Measurements from ENCODE around the gene COLQ. TPM values are rescaled to one million over a fixed set of nuclear protein-coding genes. Genes with fewer than 3 reads are reported as not detected.
"Not testable (repeated sequence)": the region's sequence is repeated elsewhere in the genome, so short reads cannot be mapped to it uniquely, and the experiment has no call there.

The COLQ gene
- total RNA-seq, 1 donor from 2014 or later, result 10.0 TPM

- Mint-ChIP-seq H3K4me3 (no peak overlapping the region), H3K27me3 (ENCODE audit: low read depth) (no peaks in the 10 kb centered on the region), H3K36me3 (peaks cover 26% of the 10 kb centered on the region), H3K4me1 (peaks cover 8% of the 10 kb centered on the region), H3K27ac (no peak overlapping the region), H3K9me3 (no peaks in the 10 kb centered on the region)
- no peak for TF ChIP-seq CTCF (IDR thresholded peaks at IDR 0.05; ENCODE audit: unreplicated experiment)
- DNase-seq (ENCODE audit: low spot score in 2 of 2, unreplicated experiment in 2 of 2), result no peak
These were observed 100.6 kb downstream of the COLQ start for GRCh38 chr3:15420871-15421270.

GRCh38 chr3:15410966-15411365 lies 110.5 kb downstream of the COLQ start:
- H3K4me3 Mint-ChIP-seq; DNase-seq (ENCODE audit: low spot score in 2 of 2, unreplicated experiment in 2 of 2); H3K4me1 Mint-ChIP-seq; H3K27ac Mint-ChIP-seq; H3K27me3 Mint-ChIP-seq (ENCODE audit: low read depth); H3K9me3 Mint-ChIP-seq: not testable (repeated sequence)
- H3K36me3 Mint-ChIP-seq, result peaks cover 40% of the 10 kb centered on the region

- DNase-seq (ENCODE audit: low spot score in 2 of 2, unreplicated experiment in 2 of 2), result no peak
- peaks cover 5% of the 10 kb centered on the region for H3K4me1 Mint-ChIP-seq
- peak overlapping the region; percentile 58 for H3K27ac Mint-ChIP-seq
- H3K4me3 Mint-ChIP-seq, result no peak overlapping the region
- H3K36me3 Mint-ChIP-seq, result peaks cover 29% of the 10 kb centered on the region
- H3K9me3 Mint-ChIP-seq, result no peaks in the 10 kb centered on the region
- H3K27me3 Mint-ChIP-seq (ENCODE audit: low read depth), result no peaks in the 10 kb centered on the region
- TF ChIP-seq CTCF (IDR thresholded peaks at IDR 0.05; ENCODE audit: unreplicated experiment), result no peak
These were observed 111.7 kb downstream of the COLQ start for GRCh38 chr3:15409774-15410173.

GRCh38 chr3:15409239-15409638 lies 112.3 kb downstream of the COLQ start:
- peak overlapping the region; percentile 58 for H3K27ac Mint-ChIP-seq
- DNase-seq (ENCODE audit: low spot score in 2 of 2, unreplicated experiment in 2 of 2), result no peak

GRCh38 chr3:15405448-15406050 lies 116.0 kb downstream of the COLQ start:
- no peaks in the 10 kb centered on the region for H3K9me3 Mint-ChIP-seq
- DNase-seq (ENCODE audit: low spot score in 2 of 2, unreplicated experiment in 2 of 2), result no peak
- H3K4me1 Mint-ChIP-seq, result peaks cover 5% of the 10 kb centered on the region
- H3K36me3 Mint-ChIP-seq, result peaks cover 12% of the 10 kb centered on the region
- H3K27me3 Mint-ChIP-seq (ENCODE audit: low read depth), result no peaks in the 10 kb centered on the region
- H3K4me3 Mint-ChIP-seq, result no peak overlapping the region
- H3K27ac Mint-ChIP-seq, result no peak overlapping the region
- TF ChIP-seq CTCF (IDR thresholded peaks at IDR 0.05; ENCODE audit: unreplicated experiment), result peak; percentile 49

More at GRCh38 chr3:15409239-15409638, 112.3 kb downstream of the COLQ start:
- Mint-ChIP-seq H3K4me3 (no peak overlapping the region), H3K36me3 (peaks cover 29% of the 10 kb centered on the region), H3K4me1 (peaks cover 5% of the 10 kb centered on the region), H3K9me3 (no peaks in the 10 kb centered on the region), H3K27me3 (ENCODE audit: low read depth) (no peaks in the 10 kb centered on the region)
- TF ChIP-seq CTCF (IDR thresholded peaks at IDR 0.05; ENCODE audit: unreplicated experiment), result no peak

- DNase-seq (ENCODE audit: low spot score in 2 of 2, unreplicated experiment in 2 of 2), result no peak
- Mint-ChIP-seq H3K9me3 (no peaks in the 10 kb centered on the region), H3K36me3 (peaks cover 7% of the 10 kb centered on the region), H3K4me3 (no peak overlapping the region), H3K4me1 (peaks cover 4% of the 10 kb centered on the region), H3K27me3 (ENCODE audit: low read depth) (peaks cover 2% of the 10 kb centered on the region), H3K27ac (no peak overlapping the region)
- no peak for TF ChIP-seq CTCF (IDR thresholded peaks at IDR 0.05; ENCODE audit: unreplicated experiment)
These were observed 116.7 kb downstream of the COLQ start for GRCh38 chr3:15404767-15405166.

All from mesothelial cell of epicardium (in vitro differentiated cells).